ENCODE measurements around the gene XAB2.
"Not testable (repeated sequence)": the region's sequence is repeated elsewhere in the genome, so short reads cannot be mapped to it uniquely, and the experiment has no call there.

XAB2 gene

DNA sequence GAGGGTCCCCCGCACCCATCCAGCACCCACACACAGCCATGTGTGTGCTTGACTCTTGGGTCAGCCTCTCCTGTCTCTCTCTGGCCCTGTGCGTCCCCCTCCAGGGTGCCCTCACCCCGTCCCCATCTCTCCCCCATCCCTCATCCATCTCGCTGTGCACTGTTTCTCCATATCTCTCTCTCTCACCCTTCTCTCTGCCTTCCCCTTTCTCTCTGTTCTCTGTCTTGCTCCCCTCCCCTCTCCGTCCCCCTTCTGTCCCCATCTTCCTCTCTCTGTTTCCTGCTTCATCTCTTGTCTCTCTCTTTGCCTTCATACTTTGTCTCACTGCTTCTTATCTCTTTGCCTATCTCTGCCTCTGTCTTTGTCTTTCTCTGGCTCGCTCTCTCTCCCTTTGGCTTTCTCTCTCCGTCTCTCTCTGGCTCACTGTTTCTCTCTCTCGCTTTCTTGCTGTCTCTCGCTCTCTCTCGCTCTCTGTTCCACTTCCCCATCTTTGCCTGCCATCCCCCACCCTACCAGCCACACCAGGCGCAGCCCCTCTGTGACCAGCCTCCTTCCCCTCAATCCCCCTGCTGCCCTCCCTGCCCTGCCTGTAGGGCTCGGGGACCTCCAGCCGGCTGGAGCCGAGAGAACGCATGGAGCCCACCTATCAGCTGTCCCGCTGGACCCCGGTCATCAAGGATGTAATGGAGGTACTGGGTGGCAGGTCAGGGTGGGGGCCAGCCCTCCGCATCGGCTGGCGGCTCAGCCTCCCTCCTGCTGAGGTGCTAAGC lies 16.5 kb upstream of the XAB2 start:
- DNase-seq (ENCODE audit: low spot score), result no peak
- POLR2A ChIA-PET (ENCODE audit: low non-redundant PET), result no interaction called here
- no peak for TF ChIP-seq CTCF (conservative IDR thresholded peaks at IDR 0.05; ENCODE audit: low read depth)
- CTCF ChIA-PET, result no interaction called here
- no peak overlapping the region for H3K27ac ChIP-seq

- no peak for DNase-seq (ENCODE audit: low spot score)
- POLR2A ChIA-PET (ENCODE audit: low non-redundant PET), result no interaction called here
- CTCF ChIA-PET, result no interaction called here
- H3K27ac ChIP-seq, result peak overlapping the region; percentile 19; the same call in 1 of the 2 replicates
- no peak for TF ChIP-seq CTCF (conservative IDR thresholded peaks at IDR 0.05; ENCODE audit: low read depth)
These were observed 15.8 kb upstream of the XAB2 start for GRCh38 chr19:7645163-7645562.

GRCh38 chr19:7644550-7644877 lies 15.2 kb upstream of the XAB2 start:
- POLR2A ChIA-PET (ENCODE audit: low non-redundant PET), result no interaction called here
- no peak for DNase-seq (ENCODE audit: low spot score)

DNA sequence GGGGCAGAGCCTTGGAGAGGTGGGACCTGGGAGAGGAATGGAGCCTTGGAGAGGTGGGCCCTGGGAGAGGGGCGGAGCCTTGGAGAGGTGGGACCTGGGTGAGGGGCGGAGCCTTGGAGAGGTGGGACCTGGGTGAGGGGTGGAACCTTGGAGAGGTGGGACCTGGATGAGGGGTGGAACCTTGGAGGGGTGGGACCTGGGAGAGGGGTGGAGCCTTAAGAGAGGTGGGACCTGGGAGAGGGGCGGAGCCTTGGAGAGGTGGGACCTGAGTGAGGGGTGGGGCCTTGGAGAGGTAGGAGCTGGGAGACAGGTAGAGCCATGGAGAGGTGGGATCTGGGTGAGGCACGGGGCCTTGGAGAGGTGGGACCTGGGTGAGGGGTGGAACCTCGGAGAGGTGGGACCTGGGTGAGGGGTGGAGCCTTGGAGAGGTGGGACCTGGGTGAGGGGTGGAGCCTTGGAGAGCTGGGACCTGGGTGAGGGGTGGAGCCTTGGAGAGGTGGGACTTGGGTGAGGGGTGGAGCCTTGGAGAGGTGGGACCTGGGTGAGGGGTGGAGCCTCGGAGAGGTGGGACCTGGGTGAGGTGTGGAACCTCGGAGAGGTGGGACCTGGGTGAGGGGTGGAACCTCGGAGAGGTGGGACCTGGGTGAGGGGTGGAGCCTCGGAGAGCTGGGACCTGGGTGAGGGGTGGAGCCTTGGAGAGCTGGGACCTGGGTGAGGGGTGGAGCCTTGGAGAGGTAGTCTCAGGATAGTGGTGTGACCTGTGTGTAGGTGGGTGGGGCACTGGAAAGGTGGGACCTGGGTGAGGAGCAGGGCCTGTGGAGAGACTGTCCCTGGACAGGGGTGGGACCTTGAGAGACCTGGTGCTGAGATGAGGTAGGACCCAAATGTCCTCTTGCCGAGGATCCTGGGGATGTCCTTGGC lies 14.5 kb upstream of the XAB2 start:
- peak; percentile 36 for DNase-seq (ENCODE audit: low spot score)
- CTCF ChIA-PET; H3K27ac ChIP-seq; POLR2A ChIA-PET (ENCODE audit: low non-redundant PET): not testable (repeated sequence)

More at GRCh38 chr19:7644550-7644877, 15.2 kb upstream of the XAB2 start:
- H3K27ac ChIP-seq, result peak overlapping the region; percentile 19; the same call in 1 of the 2 replicates
- TF ChIP-seq CTCF (conservative IDR thresholded peaks at IDR 0.05; ENCODE audit: low read depth), result no peak
- CTCF ChIA-PET, result no interaction called here

GRCh38 chr19:7643031-7643415 lies 13.7 kb upstream of the XAB2 start:
- ChIA-PET CTCF (no interaction called here), POLR2A (ENCODE audit: low non-redundant PET) (no interaction called here)
- no peak for TF ChIP-seq CTCF (conservative IDR thresholded peaks at IDR 0.05; ENCODE audit: low read depth)
- DNase-seq (ENCODE audit: low spot score), result no peak
- H3K27ac ChIP-seq, result no peak overlapping the region

DNA sequence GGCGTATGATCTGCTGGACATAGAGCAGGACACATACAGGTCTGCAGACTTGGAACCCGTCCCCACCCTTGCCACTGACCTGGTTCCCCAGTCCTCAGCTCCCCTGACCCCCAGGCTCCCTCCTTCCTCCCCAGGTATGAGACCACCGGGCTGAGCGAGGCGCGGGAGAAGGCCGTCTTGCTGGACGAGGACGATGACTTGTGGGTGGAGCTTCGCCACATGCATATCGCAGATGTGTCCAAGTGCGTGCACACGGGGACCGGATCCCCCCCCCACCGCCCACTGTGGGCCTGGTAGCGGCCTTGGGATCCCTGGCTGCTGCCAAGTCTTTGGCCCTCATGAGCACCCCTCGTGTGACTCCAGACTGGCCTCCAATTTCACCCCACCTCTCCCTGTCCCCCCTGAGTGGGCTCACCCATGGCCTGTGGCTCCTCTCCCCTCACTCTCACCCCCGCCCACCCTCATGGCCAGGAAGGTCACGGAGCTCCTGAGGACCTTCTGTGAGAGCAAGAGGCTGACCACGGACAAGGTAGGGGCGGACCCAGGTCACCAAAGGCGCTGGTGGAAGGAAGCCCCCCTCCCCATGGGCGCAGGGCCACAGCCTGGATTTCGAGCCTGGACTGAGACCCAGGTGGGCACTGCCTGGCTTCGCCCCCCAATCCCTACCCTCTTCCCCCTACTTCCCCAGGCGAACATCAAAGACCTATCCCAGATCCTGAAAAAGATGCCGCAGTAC lies 13.1 kb upstream of the XAB2 start:
- ChIA-PET POLR2A (ENCODE audit: low non-redundant PET) (no interaction called here), CTCF (no interaction called here)
- no peak for TF ChIP-seq CTCF (conservative IDR thresholded peaks at IDR 0.05; ENCODE audit: low read depth)
- H3K27ac ChIP-seq, result no peak overlapping the region
- DNase-seq (ENCODE audit: low spot score), result no peak

Data from RWPE1 (cell line).